ENCODE measurements around the gene RMND5B.

Gene RMND5B

DNA sequence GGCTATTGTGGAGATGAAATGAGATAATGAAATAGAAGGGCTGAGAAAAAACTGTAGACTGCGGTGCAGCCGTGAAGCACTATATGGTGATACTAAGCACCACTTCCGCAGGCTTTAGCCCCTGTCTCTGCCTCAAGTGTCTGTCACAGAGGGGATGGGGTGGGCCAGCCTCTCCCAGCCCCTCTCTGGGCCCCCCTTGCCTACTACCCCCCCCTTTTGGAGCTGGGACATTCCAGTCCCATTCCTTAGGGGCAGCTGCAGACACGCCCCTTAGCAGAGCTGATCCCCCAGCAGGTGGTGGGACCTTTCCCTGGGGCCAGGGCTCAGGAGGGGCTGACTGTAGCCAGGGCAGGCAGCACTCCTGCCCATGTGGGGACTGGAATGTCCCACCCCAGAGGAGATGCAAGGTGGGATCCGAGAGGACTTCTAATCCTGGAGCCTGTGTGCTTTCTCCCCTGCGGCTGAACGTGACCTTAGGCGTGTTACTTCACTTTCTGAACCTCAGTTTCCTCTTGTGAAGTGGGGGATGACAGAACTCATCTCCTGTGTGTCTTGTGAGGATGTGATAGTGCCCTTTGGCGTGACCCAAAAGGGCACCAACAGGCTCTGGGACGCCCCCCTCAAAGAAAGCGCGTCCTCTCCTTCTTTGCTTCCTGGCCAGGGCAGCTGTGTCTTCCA, 15.5 kb upstream of the RMND5B start:
- no peaks in the 10 kb centered on the region for H3K79me1 ChIP-seq (replicated peaks; ENCODE audit: low read length, poor library complexity, severe bottlenecking)
- H2AK5ac ChIP-seq (ENCODE audit: low read length, severe bottlenecking) = no peak overlapping the region
- H3K4me3 ChIP-seq (ENCODE audit: insufficient read depth in 1 of 2, low read depth in 1 of 2, low read length in 2 of 2) = no peak overlapping the region
- no peak overlapping the region for H4K8ac ChIP-seq (ENCODE audit: low read length)
- no peak overlapping the region for H2AFZ ChIP-seq (ENCODE audit: low read depth, low read length)
- peaks cover 3% of the 10 kb centered on the region for H3K9me3 ChIP-seq (ENCODE audit: control insufficient read depth, low read length)
- H3K4me1 ChIP-seq (ENCODE audit: control insufficient read depth, insufficient read depth, low read depth, low read length) = peaks cover 30% of the 10 kb centered on the region
- H3K27ac ChIP-seq (ENCODE audit: low read length, poor library complexity, severe bottlenecking) = no peak overlapping the region
- no peak overlapping the region for H3K18ac ChIP-seq (ENCODE audit: low read depth in 1 of 2, low read length in 2 of 2)
- H3K4ac ChIP-seq (ENCODE audit: low read depth in 1 of 2, low read length in 2 of 2) = no peak overlapping the region
- H2BK120ac ChIP-seq (ENCODE audit: low read depth, low read length) = no peak overlapping the region
- H3K27me3 ChIP-seq (ENCODE audit: control insufficient read depth in 1 of 2, insufficient read depth in 1 of 2, low read length in 2 of 2) = peaks cover 27 to 59% of the 10 kb centered on the region in 2 experiments
- H3K4me2 ChIP-seq (ENCODE audit: low read length, poor library complexity, severe bottlenecking) = no peak overlapping the region
- H3K36me3 ChIP-seq (ENCODE audit: control insufficient read depth in 1 of 2, insufficient read depth in 2 of 2, low read depth in 1 of 2, low read length in 2 of 2) = no peaks in the 10 kb centered on the region
- no peak for DNase-seq
- 37% methylated on average over 12 of the region's 12 CpGs for WGBS
- H2BK15ac ChIP-seq (ENCODE audit: low read depth, poor library complexity, severe bottlenecking) = no peak overlapping the region
- H3K23ac ChIP-seq (ENCODE audit: low read length in 2 of 2) = no peak overlapping the region
- H2BK5ac ChIP-seq (ENCODE audit: low read depth, low read length, poor library complexity, severe bottlenecking) = no peak overlapping the region
- no peak overlapping the region for H3K9ac ChIP-seq (ENCODE audit: low read length)
- H3K14ac ChIP-seq (ENCODE audit: low read length in 2 of 2) = no peak overlapping the region
- no peak overlapping the region for H4K91ac ChIP-seq (ENCODE audit: low read length)
- no peak overlapping the region for H2BK12ac ChIP-seq (ENCODE audit: low read length in 2 of 2)

GRCh38 chr5:178115814-178116142, 15.0 kb upstream of the RMND5B start:
- H3K4me3 ChIP-seq (ENCODE audit: insufficient read depth in 1 of 2, low read depth in 1 of 2, low read length in 2 of 2) = no peak overlapping the region
- H4K91ac ChIP-seq (ENCODE audit: low read length) = no peak overlapping the region
- H3K27ac ChIP-seq (ENCODE audit: low read length, poor library complexity, severe bottlenecking) = no peak overlapping the region
- H2BK120ac ChIP-seq (ENCODE audit: low read depth, low read length) = no peak overlapping the region
- H2BK15ac ChIP-seq (ENCODE audit: low read depth, poor library complexity, severe bottlenecking) = no peak overlapping the region
- H3K9ac ChIP-seq (ENCODE audit: low read length) = no peak overlapping the region
- no peaks in the 10 kb centered on the region for H3K79me1 ChIP-seq (replicated peaks; ENCODE audit: low read length, poor library complexity, severe bottlenecking)
- DNase-seq = no peak
- H2AFZ ChIP-seq (ENCODE audit: low read depth, low read length) = no peak overlapping the region
- H3K4ac ChIP-seq (ENCODE audit: low read depth in 1 of 2, low read length in 2 of 2) = no peak overlapping the region
- no peak overlapping the region for H4K8ac ChIP-seq (ENCODE audit: low read length)
- peaks cover 3% of the 10 kb centered on the region for H3K9me3 ChIP-seq (ENCODE audit: control insufficient read depth, low read length)
- H3K4me2 ChIP-seq (ENCODE audit: low read length, poor library complexity, severe bottlenecking) = no peak overlapping the region
- H2BK12ac ChIP-seq (ENCODE audit: low read length in 2 of 2) = no peak overlapping the region
- H3K18ac ChIP-seq (ENCODE audit: low read depth in 1 of 2, low read length in 2 of 2) = no peak overlapping the region
- H3K14ac ChIP-seq (ENCODE audit: low read length in 2 of 2) = no peak overlapping the region
- no peak overlapping the region for H2BK5ac ChIP-seq (ENCODE audit: low read depth, low read length, poor library complexity, severe bottlenecking)
- H3K27me3 ChIP-seq (ENCODE audit: control insufficient read depth in 1 of 2, insufficient read depth in 1 of 2, low read length in 2 of 2) = peaks cover 27 to 64% of the 10 kb centered on the region in 2 experiments
- WGBS = 26% methylated on average over 4 of the region's 7 CpGs
- H3K4me1 ChIP-seq (ENCODE audit: control insufficient read depth, insufficient read depth, low read depth, low read length) = peaks cover 30% of the 10 kb centered on the region
- H3K36me3 ChIP-seq (ENCODE audit: control insufficient read depth in 1 of 2, insufficient read depth in 2 of 2, low read depth in 1 of 2, low read length in 2 of 2) = no peaks in the 10 kb centered on the region
- no peak overlapping the region for H3K23ac ChIP-seq (ENCODE audit: low read length in 2 of 2)
- no peak overlapping the region for H2AK5ac ChIP-seq (ENCODE audit: low read length, severe bottlenecking)

DNA sequence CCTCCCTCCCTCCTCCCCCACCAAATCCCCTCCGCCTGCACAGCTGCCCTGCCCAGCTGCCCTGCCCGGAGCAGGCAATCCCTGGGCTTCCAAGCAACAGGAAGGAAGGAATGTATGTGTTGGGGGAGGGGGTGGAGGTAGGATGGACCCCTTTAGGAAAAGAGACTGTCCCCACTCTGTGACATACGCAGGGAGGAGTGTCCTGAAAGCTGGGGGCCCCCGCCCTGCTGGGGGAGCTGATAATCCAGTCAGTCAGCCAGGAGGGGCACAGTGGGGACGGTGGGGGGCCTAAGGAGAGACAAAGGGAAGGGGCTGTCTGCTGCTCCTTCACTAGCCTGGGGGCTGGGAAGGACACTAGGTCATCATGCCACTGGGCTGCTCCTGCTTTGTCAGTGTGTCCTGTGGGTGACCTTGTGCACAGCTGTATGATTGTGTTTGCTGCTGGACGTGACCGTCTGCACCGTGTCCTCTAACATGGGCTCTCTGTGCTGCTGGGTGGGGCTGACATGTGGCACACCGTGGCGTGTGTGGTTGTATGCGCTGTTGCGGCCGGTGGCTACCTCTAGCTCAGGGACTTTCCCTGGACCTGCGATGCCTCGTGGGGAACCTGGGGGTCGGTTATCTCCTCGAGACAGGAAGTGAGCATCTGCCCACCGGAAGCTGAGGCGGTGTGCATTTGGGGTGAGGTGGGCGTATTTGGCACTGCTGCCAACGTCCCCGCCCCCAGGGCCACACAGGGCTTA, 14.5 kb upstream of the RMND5B start:
- Histone ChIP-seq H3K36me3 (ENCODE audit: control insufficient read depth in 1 of 2, insufficient read depth in 2 of 2, low read depth in 1 of 2, low read length in 2 of 2) (no peaks in the 10 kb centered on the region), H2BK5ac (ENCODE audit: low read depth, low read length, poor library complexity, severe bottlenecking) (no peak overlapping the region), H2BK15ac (ENCODE audit: low read depth, poor library complexity, severe bottlenecking) (no peak overlapping the region), H4K8ac (ENCODE audit: low read length) (no peak overlapping the region), H3K27me3 (ENCODE audit: control insufficient read depth in 1 of 2, insufficient read depth in 1 of 2, low read length in 2 of 2) (peaks cover 27 to 68% of the 10 kb centered on the region in 2 experiments), H2AK5ac (ENCODE audit: low read length, severe bottlenecking) (no peak overlapping the region), H3K14ac (ENCODE audit: low read length in 2 of 2) (peak overlapping the region in 1 of 2 experiments; percentile 26), H3K18ac (ENCODE audit: low read depth in 1 of 2, low read length in 2 of 2) (no peak overlapping the region), H3K79me1 (replicated peaks; ENCODE audit: low read length, poor library complexity, severe bottlenecking) (no peaks in the 10 kb centered on the region), H3K4me3 (ENCODE audit: insufficient read depth in 1 of 2, low read depth in 1 of 2, low read length in 2 of 2) (no peak overlapping the region), H3K23ac (ENCODE audit: low read length in 2 of 2) (no peak overlapping the region), H3K4me2 (ENCODE audit: low read length, poor library complexity, severe bottlenecking) (no peak overlapping the region), H2BK12ac (ENCODE audit: low read length in 2 of 2) (no peak overlapping the region), H3K4ac (ENCODE audit: low read depth in 1 of 2, low read length in 2 of 2) (no peak overlapping the region), H3K4me1 (ENCODE audit: control insufficient read depth, insufficient read depth, low read depth, low read length) (peaks cover 30% of the 10 kb centered on the region), H3K9ac (ENCODE audit: low read length) (no peak overlapping the region), H2AFZ (ENCODE audit: low read depth, low read length) (no peak overlapping the region), H3K27ac (ENCODE audit: low read length, poor library complexity, severe bottlenecking) (no peak overlapping the region), H2BK120ac (ENCODE audit: low read depth, low read length) (no peak overlapping the region), H3K9me3 (ENCODE audit: control insufficient read depth, low read length) (peaks cover 3% of the 10 kb centered on the region), H4K91ac (ENCODE audit: low read length) (peak overlapping the region; percentile 34)
- 67% methylated on average over 21 of the region's 22 CpGs for WGBS
- DNase-seq = no peak

DNA sequence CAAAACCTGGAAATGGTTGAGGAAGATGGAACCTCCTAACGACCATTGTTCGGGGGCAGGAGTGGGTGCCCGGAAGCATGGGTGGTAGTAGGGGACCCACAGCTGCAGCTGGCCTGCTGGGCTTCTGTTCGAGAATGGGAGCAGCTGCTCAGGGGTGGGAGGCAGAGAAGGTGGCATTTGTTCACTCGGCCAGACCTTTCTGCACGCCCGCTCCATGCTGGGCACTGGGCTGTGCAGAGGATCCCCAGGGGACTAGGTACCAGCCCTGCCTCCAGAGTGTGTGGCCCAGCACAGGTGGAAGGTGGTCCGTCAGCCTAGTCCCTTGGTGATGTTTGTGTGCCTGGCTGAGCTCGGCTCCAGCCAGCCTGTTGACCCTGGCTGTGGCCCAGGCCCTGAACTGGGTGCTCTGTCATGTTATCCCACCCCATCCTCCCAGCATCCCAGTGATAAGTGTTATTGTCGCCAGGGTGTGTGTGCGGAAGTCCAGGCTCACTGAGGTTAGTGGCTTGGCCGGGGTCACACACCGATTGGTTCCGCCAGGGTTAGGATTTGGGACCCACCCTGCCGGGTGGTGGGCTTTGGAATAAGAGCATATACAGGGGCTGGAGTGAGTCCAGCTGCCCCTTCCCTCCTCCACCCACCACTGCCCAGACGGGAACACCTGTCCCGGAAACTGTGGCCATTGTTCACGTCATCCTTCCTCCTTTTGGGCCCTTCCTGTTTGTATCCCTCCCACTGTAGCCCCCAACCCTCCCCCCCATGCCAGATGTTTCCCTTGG, 12.7 kb upstream of the RMND5B start:
- Histone ChIP-seq H2BK15ac (ENCODE audit: low read depth, poor library complexity, severe bottlenecking) (no peak overlapping the region), H2AFZ (ENCODE audit: low read depth, low read length) (no peak overlapping the region), H4K91ac (ENCODE audit: low read length) (no peak overlapping the region), H3K4me1 (ENCODE audit: control insufficient read depth, insufficient read depth, low read depth, low read length) (peaks cover 28% of the 10 kb centered on the region), H3K79me1 (replicated peaks; ENCODE audit: low read length, poor library complexity, severe bottlenecking) (no peaks in the 10 kb centered on the region), H3K14ac (ENCODE audit: low read length in 2 of 2) (no peak overlapping the region), H3K18ac (ENCODE audit: low read depth in 1 of 2, low read length in 2 of 2) (no peak overlapping the region), H2BK12ac (ENCODE audit: low read length in 2 of 2) (no peak overlapping the region), H3K23ac (ENCODE audit: low read length in 2 of 2) (no peak overlapping the region), H2BK120ac (ENCODE audit: low read depth, low read length) (no peak overlapping the region), H3K9me3 (ENCODE audit: control insufficient read depth, low read length) (no peaks in the 10 kb centered on the region), H2AK5ac (ENCODE audit: low read length, severe bottlenecking) (no peak overlapping the region), H3K4me3 (ENCODE audit: insufficient read depth in 1 of 2, low read depth in 1 of 2, low read length in 2 of 2) (peak overlapping the region in 1 of 2 experiments; percentile 11), H3K36me3 (ENCODE audit: control insufficient read depth in 1 of 2, insufficient read depth in 2 of 2, low read depth in 1 of 2, low read length in 2 of 2) (peaks cover 0 to 7% of the 10 kb centered on the region in 2 experiments), H3K27ac (ENCODE audit: low read length, poor library complexity, severe bottlenecking) (no peak overlapping the region), H2BK5ac (ENCODE audit: low read depth, low read length, poor library complexity, severe bottlenecking) (no peak overlapping the region), H4K8ac (ENCODE audit: low read length) (no peak overlapping the region), H3K9ac (ENCODE audit: low read length) (no peak overlapping the region), H3K27me3 (ENCODE audit: control insufficient read depth in 1 of 2, insufficient read depth in 1 of 2, low read length in 2 of 2) (peaks cover 27 to 70% of the 10 kb centered on the region in 2 experiments), H3K4ac (ENCODE audit: low read depth in 1 of 2, low read length in 2 of 2) (no peak overlapping the region), H3K4me2 (ENCODE audit: low read length, poor library complexity, severe bottlenecking) (no peak overlapping the region)
- WGBS = 87% methylated on average over 12 of the region's 18 CpGs
- no peak for DNase-seq

All from mesenchymal stem cell (in vitro differentiated cells and primary cell).